IPS-15b (cell line): ENCODE data around the gene TUBA1C.

Experiments
- H3K27me3 ChIP-seq: one replicate; pipeline ENCODE4 v1.6.1; 2013; ENCODE audit warnings: low read length; ENCODE audit not compliant: control insufficient read depth, insufficient read depth
- H3K36me3 ChIP-seq: one replicate; pipeline ENCODE4 v1.6.1; 2013; ENCODE audit warnings: low read length; ENCODE audit not compliant: control insufficient read depth, insufficient read depth
- H3K4me1 ChIP-seq: one replicate; pipeline ENCODE4 v1.6.1; 2013; ENCODE audit warnings: mild to moderate bottlenecking, low read length; ENCODE audit not compliant: control insufficient read depth, insufficient read depth
- H3K4me3 ChIP-seq: one replicate; pipeline ENCODE4 v1.5.1; 2013; ENCODE audit warnings: low read depth, low read length
- H3K9ac ChIP-seq: one replicate; pipeline ENCODE4 v1.6.1; 2013; ENCODE audit warnings: low read depth, mild to moderate bottlenecking, low read length
- H3K9me3 ChIP-seq: one replicate; pipeline ENCODE4 v1.6.1; 2013; ENCODE audit warnings: mild to moderate bottlenecking, low read length; ENCODE audit not compliant: control insufficient read depth, insufficient read depth

TUBA1C gene

GRCh38 chr12:49292729-49293055 is 27.8 kb downstream of the TUBA1C start:
- H3K4me1 ChIP-seq, result peaks cover 12% of the 10 kb centered on the region
- no peak overlapping the region for H3K9ac ChIP-seq
- H3K27me3 ChIP-seq, result peaks cover 82% of the 10 kb centered on the region
- H3K4me3 ChIP-seq, result peak overlapping the region; percentile 39
- H3K36me3 ChIP-seq, result no peaks in the 10 kb centered on the region
- no peaks in the 10 kb centered on the region for H3K9me3 ChIP-seq

- Histone ChIP-seq H3K27me3 (peaks cover 82% of the 10 kb centered on the region), H3K4me1 (peaks cover 12% of the 10 kb centered on the region), H3K9me3 (no peaks in the 10 kb centered on the region), H3K9ac (no peak overlapping the region), H3K36me3 (no peaks in the 10 kb centered on the region), H3K4me3 (peak overlapping the region; percentile 39)
Measured at GRCh38 chr12:49293056-49293956, 28.4 kb downstream of the TUBA1C start.

GRCh38 chr12:49294086-49294803 is 29.4 kb downstream of the TUBA1C start:
- peaks cover 12% of the 10 kb centered on the region for H3K4me1 ChIP-seq
- no peak overlapping the region for H3K9ac ChIP-seq
- H3K4me3 ChIP-seq, result peak overlapping the region; percentile 59
- H3K36me3 ChIP-seq, result no peaks in the 10 kb centered on the region
- H3K27me3 ChIP-seq, result peaks cover 80% of the 10 kb centered on the region
- no peaks in the 10 kb centered on the region for H3K9me3 ChIP-seq

- Histone ChIP-seq H3K36me3 (no peaks in the 10 kb centered on the region), H3K9ac (no peak overlapping the region), H3K4me1 (peaks cover 12% of the 10 kb centered on the region), H3K9me3 (no peaks in the 10 kb centered on the region), H3K4me3 (peak overlapping the region; percentile 59), H3K27me3 (peaks cover 80% of the 10 kb centered on the region)
Measured at GRCh38 chr12:49294804-49295081, 29.9 kb downstream of the TUBA1C start.

- H3K36me3 ChIP-seq, result no peaks in the 10 kb centered on the region
- no peaks in the 10 kb centered on the region for H3K9me3 ChIP-seq
- H3K4me3 ChIP-seq, result peak within 1 kb of the TSS; percentile 59
- H3K9ac ChIP-seq, result peak within 1 kb of the TSS; percentile 12
- peaks cover 12% of the 10 kb centered on the region for H3K4me1 ChIP-seq
- peaks cover 79% of the 10 kb centered on the region for H3K27me3 ChIP-seq
Measured at GRCh38 chr12:49295082-49295936, 30.4 kb downstream of the TUBA1C start, which contains the start of gene PRPH. PRPH (plus strand) TSS chr12:49295147; CDS start chr12:49295201, 54 bp downstream.

GRCh38 chr12:49296034-49296835 is 31.4 kb downstream of the TUBA1C start:
- Histone ChIP-seq H3K4me1 (peaks cover 12% of the 10 kb centered on the region), H3K36me3 (no peaks in the 10 kb centered on the region), H3K9me3 (no peaks in the 10 kb centered on the region), H3K27me3 (peaks cover 78% of the 10 kb centered on the region), H3K9ac (no peak overlapping the region), H3K4me3 (peak overlapping the region; percentile 59)

- no peaks in the 10 kb centered on the region for H3K9me3 ChIP-seq
- H3K9ac ChIP-seq, result no peak overlapping the region
- peak overlapping the region; percentile 59 for H3K4me3 ChIP-seq
- no peaks in the 10 kb centered on the region for H3K36me3 ChIP-seq
- peaks cover 71% of the 10 kb centered on the region for H3K27me3 ChIP-seq
- peaks cover 12% of the 10 kb centered on the region for H3K4me1 ChIP-seq
Measured at GRCh38 chr12:49296836-49297694, 32.2 kb downstream of the TUBA1C start.

- H3K36me3 ChIP-seq, result no peaks in the 10 kb centered on the region
- peaks cover 65% of the 10 kb centered on the region for H3K27me3 ChIP-seq
- H3K9ac ChIP-seq, result no peak overlapping the region
- H3K4me1 ChIP-seq, result peaks cover 12% of the 10 kb centered on the region
- no peaks in the 10 kb centered on the region for H3K9me3 ChIP-seq
- peak overlapping the region; percentile 36 for H3K4me3 ChIP-seq
Measured at GRCh38 chr12:49297695-49298060, 32.8 kb downstream of the TUBA1C start.

GRCh38 chr12:49298160-49298559 is 33.3 kb downstream of the TUBA1C start:
- no peaks in the 10 kb centered on the region for H3K36me3 ChIP-seq
- H3K9me3 ChIP-seq, result no peaks in the 10 kb centered on the region
- H3K9ac ChIP-seq, result no peak overlapping the region
- H3K4me1 ChIP-seq, result peaks cover 9% of the 10 kb centered on the region
- H3K27me3 ChIP-seq, result peaks cover 65% of the 10 kb centered on the region
- H3K4me3 ChIP-seq, result no peak overlapping the region

- H3K9me3 ChIP-seq, result no peaks in the 10 kb centered on the region
- H3K4me3 ChIP-seq, result no peak overlapping the region
- peaks cover 37% of the 10 kb centered on the region for H3K27me3 ChIP-seq
- H3K4me1 ChIP-seq, result peaks cover 1% of the 10 kb centered on the region
- no peak overlapping the region for H3K9ac ChIP-seq
- no peaks in the 10 kb centered on the region for H3K36me3 ChIP-seq
Measured at GRCh38 chr12:49301760-49302159, 36.9 kb downstream of the TUBA1C start.
